Right atrium auricular region (tissue), 2 donors: Measurements from ENCODE around the gene BICRA. TPM values are rescaled to one million over a fixed set of nuclear protein-coding genes. Genes with fewer than 3 reads are reported as not detected.

Experiments used
- DNase-seq: peaks from one replicate; pipeline ENCODE4 v3.0.0-alpha.2; 2019; ENCODE audit warnings: low spot score
- H3K27ac ChIP-seq, 2 donors: fragments of 200-600 bp; sonication (generic); 1 replicate in 1 of 2; 2 replicates in 1 of 2; pipeline ENCODE4 v1.5.1; 2016 to 2019
- H3K27me3 ChIP-seq, 2 donors: fragments of 200-600 bp; sonication (generic); one replicate each; pipeline versions ENCODE4 v1.5.1 to v1.6.0; 2017 to 2019
- H3K36me3 ChIP-seq: fragments of 200-600 bp; sonication (generic); one replicate; pipeline ENCODE4 v1.5.1; 2016
- H3K4me1 ChIP-seq, 2 donors: fragments of 200-600 bp; sonication (generic); one replicate each; pipeline versions ENCODE4 v1.5.1 to v1.6.0; 2017 to 2019
- H3K4me3 ChIP-seq, 2 donors: fragments of 200-600 bp; sonication (generic); 1 replicate in 1 of 2; 2 replicates in 1 of 2; pipeline ENCODE4 v1.5.1; 2017 to 2019; ENCODE audit warnings: mild to moderate bottlenecking in 1 of 2, moderate library complexity in 1 of 2
- H3K9me3 ChIP-seq, 2 donors: fragments of 200-600 bp; sonication (generic); one replicate each; pipeline ENCODE4 v1.5.1; 2019
- total RNA-seq, 2 donors: library from RNA; depleted of rRNA; stranded (reverse); fragments of >200 nt; gene quantifications; one replicate each; pipeline ENCODE4 v1.1.0, GENCODE V29; 2016
- TF ChIP-seq, protein P1 (sequence below), 2 donors: fragments of 200-600 bp; sonication (generic); IDR thresholded peaks; one replicate each; pipeline ENCODE4 v1.5.1; 2019; ENCODE audit warnings: antibody characterized with exemption in 2 of 2

The BICRA gene
- total RNA-seq, 2 donors from 2014 or later = 7.0 to 12.6 TPM

DNA sequence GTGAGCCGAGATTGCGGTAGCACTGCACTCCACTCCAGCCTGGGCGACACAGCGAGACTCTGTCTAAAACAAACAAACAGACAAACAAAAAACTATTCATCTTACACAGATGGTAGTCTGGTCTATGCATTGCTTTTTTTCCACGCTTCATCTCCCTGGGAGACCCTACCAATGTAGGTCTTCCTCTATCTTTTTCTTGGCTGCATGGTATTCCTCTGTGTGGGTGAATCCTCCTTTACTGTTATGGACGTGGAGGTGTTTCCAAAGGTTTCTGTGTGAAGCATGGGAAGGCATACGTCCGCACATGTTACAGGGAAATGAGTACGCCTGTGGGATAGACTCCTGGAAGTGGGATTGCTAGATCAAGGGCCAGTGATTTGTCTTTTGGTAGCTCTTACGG lies 5.6 kb downstream of the BICRA start:
- TF ChIP-seq, protein P1, sequence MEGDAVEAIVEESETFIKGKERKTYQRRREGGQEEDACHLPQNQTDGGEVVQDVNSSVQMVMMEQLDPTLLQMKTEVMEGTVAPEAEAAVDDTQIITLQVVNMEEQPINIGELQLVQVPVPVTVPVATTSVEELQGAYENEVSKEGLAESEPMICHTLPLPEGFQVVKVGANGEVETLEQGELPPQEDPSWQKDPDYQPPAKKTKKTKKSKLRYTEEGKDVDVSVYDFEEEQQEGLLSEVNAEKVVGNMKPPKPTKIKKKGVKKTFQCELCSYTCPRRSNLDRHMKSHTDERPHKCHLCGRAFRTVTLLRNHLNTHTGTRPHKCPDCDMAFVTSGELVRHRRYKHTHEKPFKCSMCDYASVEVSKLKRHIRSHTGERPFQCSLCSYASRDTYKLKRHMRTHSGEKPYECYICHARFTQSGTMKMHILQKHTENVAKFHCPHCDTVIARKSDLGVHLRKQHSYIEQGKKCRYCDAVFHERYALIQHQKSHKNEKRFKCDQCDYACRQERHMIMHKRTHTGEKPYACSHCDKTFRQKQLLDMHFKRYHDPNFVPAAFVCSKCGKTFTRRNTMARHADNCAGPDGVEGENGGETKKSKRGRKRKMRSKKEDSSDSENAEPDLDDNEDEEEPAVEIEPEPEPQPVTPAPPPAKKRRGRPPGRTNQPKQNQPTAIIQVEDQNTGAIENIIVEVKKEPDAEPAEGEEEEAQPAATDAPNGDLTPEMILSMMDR (IDR thresholded peaks at IDR 0.05) = no peak
- DNase-seq = no peak
- no peak overlapping the region for H3K27ac ChIP-seq

DNA sequence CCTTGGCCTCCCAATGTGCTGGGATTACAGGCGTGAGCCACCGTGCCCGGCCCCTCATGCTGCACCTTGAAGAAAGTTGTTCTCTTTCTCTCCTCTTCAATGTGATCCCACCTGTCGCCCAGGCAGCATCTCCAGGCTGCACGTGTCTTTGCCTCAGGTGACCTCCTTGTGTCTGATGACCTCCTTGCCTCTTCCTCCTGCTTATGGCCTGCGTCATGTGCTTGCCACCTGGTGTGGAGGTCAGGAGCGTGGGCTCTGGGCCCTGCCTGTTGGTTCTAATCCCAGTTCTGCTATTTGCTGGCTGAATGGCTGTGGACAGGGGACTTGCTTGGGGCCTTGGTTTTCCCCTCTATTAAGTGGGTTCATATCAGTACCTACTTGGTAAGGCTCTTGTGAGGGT lies 6.3 kb downstream of the BICRA start:
- H3K27ac ChIP-seq = no peak overlapping the region
- TF ChIP-seq, protein P1 (IDR thresholded peaks at IDR 0.05) = no peak
- no peaks in the 10 kb centered on the region for H3K27me3 ChIP-seq
- peaks cover 0 to 74% of the 10 kb centered on the region in 2 donors for H3K4me1 ChIP-seq
- DNase-seq = no peak
- H3K9me3 ChIP-seq = no peaks in the 10 kb centered on the region
- H3K4me3 ChIP-seq = no peak overlapping the region
- no peaks in the 10 kb centered on the region for H3K36me3 ChIP-seq

More for the DNA sequence above, 5.6 kb downstream of the BICRA start:
- Histone ChIP-seq H3K4me1 (peaks cover 0 to 75% of the 10 kb centered on the region in 2 donors), H3K9me3 (no peaks in the 10 kb centered on the region), H3K4me3 (no peak overlapping the region), H3K36me3 (no peaks in the 10 kb centered on the region), H3K27me3 (no peaks in the 10 kb centered on the region)

DNA sequence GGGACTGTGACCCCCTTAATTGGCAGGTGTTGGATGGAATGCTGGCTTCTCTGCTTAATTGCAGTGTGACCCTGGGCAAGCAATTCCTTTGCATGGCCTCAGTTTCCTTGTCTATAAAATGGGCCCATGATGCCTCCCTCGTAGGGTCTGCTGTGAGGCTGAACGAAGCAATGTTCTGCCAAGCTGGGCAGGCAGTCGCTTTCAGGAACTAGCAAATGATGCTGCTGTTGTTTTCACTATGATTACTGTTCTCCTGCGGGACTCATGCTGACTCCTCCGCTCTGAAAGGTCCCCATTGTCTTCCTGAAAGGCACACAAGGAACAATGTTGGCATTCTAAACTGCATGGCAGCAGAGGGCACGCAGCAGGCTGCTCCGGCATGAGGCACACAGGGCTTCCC lies 6.8 kb downstream of the BICRA start:
- H3K4me1 ChIP-seq = peaks cover 0 to 71% of the 10 kb centered on the region in 2 donors
- H3K36me3 ChIP-seq = no peaks in the 10 kb centered on the region
- no peak for DNase-seq
- H3K9me3 ChIP-seq = no peaks in the 10 kb centered on the region
- TF ChIP-seq, protein P1 (IDR thresholded peaks at IDR 0.05) = no peak
- no peak overlapping the region for H3K4me3 ChIP-seq
- no peaks in the 10 kb centered on the region for H3K27me3 ChIP-seq
- H3K27ac ChIP-seq = peak overlapping the region in 1 of 2 donors; percentile 2

DNA sequence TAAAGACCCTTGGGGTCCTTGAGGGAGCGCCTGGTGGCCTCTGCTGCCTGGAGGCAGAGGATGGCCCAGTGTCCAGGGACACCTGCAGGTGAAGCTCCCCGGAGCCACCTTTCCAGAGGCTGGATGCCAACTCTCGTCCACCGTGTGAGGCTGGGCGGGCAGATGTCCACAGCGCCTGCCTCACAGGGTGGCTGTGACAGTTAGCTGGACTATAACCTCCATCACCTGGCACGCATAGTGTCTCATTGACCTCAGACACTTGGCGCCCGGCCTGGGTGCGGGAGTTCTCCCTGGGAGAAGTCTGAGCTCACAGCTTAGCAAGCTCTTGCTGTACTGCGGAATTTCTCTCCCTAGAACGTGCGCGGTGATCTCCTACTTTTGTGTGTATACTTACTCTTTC lies 9.8 kb downstream of the BICRA start:
- Histone ChIP-seq H3K27me3 (no peaks in the 10 kb centered on the region), H3K4me1 (peaks cover 0 to 54% of the 10 kb centered on the region in 2 donors), H3K27ac (peak overlapping the region; percentile 81 to 83), H3K36me3 (no peaks in the 10 kb centered on the region), H3K9me3 (no peaks in the 10 kb centered on the region), H3K4me3 (no peak overlapping the region)
- peak; percentile 77 for DNase-seq
- TF ChIP-seq, protein P1 (IDR thresholded peaks at IDR 0.05) = peak in 1 of 2 donors; percentile 16

DNA sequence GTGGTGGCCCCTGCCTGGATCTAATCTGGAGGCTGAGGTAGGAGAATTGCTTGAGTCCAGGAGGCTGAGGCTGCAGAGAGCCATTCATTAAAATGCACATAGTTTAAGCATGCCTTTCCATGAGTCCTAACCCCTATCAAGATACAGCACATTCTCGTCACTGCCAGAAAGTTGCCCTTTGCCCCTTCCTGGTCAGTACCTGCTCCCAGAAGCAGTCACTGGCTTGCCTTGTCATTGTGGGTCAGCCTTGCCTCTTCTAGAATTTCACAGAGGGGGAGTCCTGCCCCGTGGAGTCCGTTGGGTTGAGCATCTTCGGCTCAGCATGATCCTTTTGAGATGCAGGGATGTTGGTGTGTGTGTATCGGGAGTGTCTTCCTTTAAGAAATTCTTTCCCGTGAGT lies 10.8 kb downstream of the BICRA start:
- Histone ChIP-seq H3K27me3 (no peaks in the 10 kb centered on the region), H3K36me3 (no peaks in the 10 kb centered on the region), H3K9me3 (no peaks in the 10 kb centered on the region), H3K27ac (peak overlapping the region; percentile 81 to 83), H3K4me3 (no peak overlapping the region), H3K4me1 (peaks cover 0 to 62% of the 10 kb centered on the region in 2 donors)
- TF ChIP-seq, protein P1 (IDR thresholded peaks at IDR 0.05) = no peak
- DNase-seq = no peak
